Liver (tissue), 9 donors: ENCODE data around the gene NAA16. TPM values are rescaled to one million over a fixed set of nuclear protein-coding genes. Genes with fewer than 3 reads are reported as not detected.

Experiments
- DNase-seq: peaks from one replicate; pipeline ENCODE4 v3.0.0-alpha.2; 2017; ENCODE audit warnings: low spot score
- H3K27ac ChIP-seq, 2 donors: one replicate each; pipeline ENCODE4 v1.7.0; 2013; ENCODE audit warnings: inconsistent platforms in 2 of 2, low read length in 2 of 2, control low read depth in 1 of 2, low read depth in 1 of 2, mild to moderate bottlenecking in 1 of 2
- H3K27me3 ChIP-seq, 4 donors: one replicate each; pipeline versions ENCODE4 v1.6.1 to v1.7.0; 2013; ENCODE audit warnings: low read length in 3 of 4, inconsistent platforms in 1 of 4, mild to moderate bottlenecking in 1 of 4, moderate library complexity in 1 of 4; ENCODE audit not compliant: control insufficient read depth in 4 of 4, insufficient read depth in 4 of 4
- H3K36me3 ChIP-seq, 4 donors: one replicate each; pipeline versions ENCODE4 v1.6.1 to v1.7.0; 2013; ENCODE audit warnings: low read length in 3 of 4, mild to moderate bottlenecking in 3 of 4, low read depth in 1 of 4, moderate library complexity in 1 of 4; ENCODE audit not compliant: control insufficient read depth in 4 of 4, insufficient read depth in 3 of 4
- H3K4me1 ChIP-seq, 4 donors: one replicate each; pipeline versions ENCODE4 v1.6.1 to v1.7.0; 2013; ENCODE audit warnings: low read length in 3 of 4, mild to moderate bottlenecking in 3 of 4, moderate library complexity in 1 of 4; ENCODE audit not compliant: control insufficient read depth in 4 of 4, insufficient read depth in 4 of 4
- H3K4me3 ChIP-seq, 3 donors: one replicate each; pipeline versions ENCODE4 v1.6.1 to v1.7.0; 2013; ENCODE audit warnings: low read length in 3 of 3, control low read depth in 1 of 3, low read depth in 1 of 3, mild to moderate bottlenecking in 1 of 3
- H3K9ac ChIP-seq, 2 donors: one replicate each; pipeline ENCODE4 v1.7.0; 2013; ENCODE audit warnings: low read length in 2 of 2, mild to moderate bottlenecking in 2 of 2, moderate library complexity in 2 of 2, control low read depth in 1 of 2, low read depth in 1 of 2
- H3K9me3 ChIP-seq, 4 donors: one replicate each; pipeline versions ENCODE4 v1.6.1 to v1.7.0; 2013; ENCODE audit warnings: low read length in 3 of 4; ENCODE audit not compliant: control insufficient read depth in 4 of 4
- EGR1 ChIP-seq, 2 donors: IDR thresholded peaks; 2 replicates each; pipeline ENCODE4 v1.6.1; 2016 to 2018; ENCODE audit warnings: antibody characterized with exemption in 2 of 2, low read depth in 2 of 2
- FOXA1 ChIP-seq: IDR thresholded peaks from 2 replicates; pipeline ENCODE4 v1.6.1; 2016; ENCODE audit warnings: antibody characterized with exemption
- FOXA2 ChIP-seq: IDR thresholded peaks from 2 replicates; pipeline ENCODE4 v1.6.1; 2016; ENCODE audit warnings: antibody characterized with exemption
- GABPA ChIP-seq, 2 donors: IDR thresholded peaks in 1 of 2; conservative IDR thresholded peaks in 1 of 2; 2 replicates each; pipeline ENCODE4 v1.6.1; 2016; ENCODE audit warnings: antibody characterized with exemption in 2 of 2, mild to moderate bottlenecking in 1 of 2, moderate library complexity in 1 of 2
- HNF4G ChIP-seq: IDR thresholded peaks from 2 replicates; pipeline ENCODE4 v1.6.1; 2016; ENCODE audit warnings: antibody characterized with exemption
- MAX ChIP-seq: IDR thresholded peaks from 2 replicates; pipeline ENCODE4 v1.6.1; 2016; ENCODE audit warnings: antibody characterized with exemption
- RAD21 ChIP-seq, 2 donors: IDR thresholded peaks; 2 replicates each; pipeline ENCODE4 v1.6.1; 2016; ENCODE audit warnings: antibody characterized with exemption in 2 of 2, mild to moderate bottlenecking in 2 of 2
- REST ChIP-seq: IDR thresholded peaks from 2 replicates; pipeline ENCODE4 v1.6.1; 2016; ENCODE audit warnings: antibody characterized with exemption, mild to moderate bottlenecking
- RXRA ChIP-seq, 2 donors: IDR thresholded peaks; 2 replicates each; pipeline ENCODE4 v1.6.1; 2017 to 2018; ENCODE audit warnings: antibody characterized with exemption in 2 of 2, mild to moderate bottlenecking in 1 of 2
- SP1 ChIP-seq: IDR thresholded peaks from 2 replicates; pipeline ENCODE4 v1.6.1; 2018; ENCODE audit warnings: antibody characterized with exemption, mild to moderate bottlenecking
- TAF1 ChIP-seq: conservative IDR thresholded peaks from 2 replicates; pipeline ENCODE4 v1.6.1; 2016; ENCODE audit warnings: antibody characterized with exemption, mild to moderate bottlenecking
- ZBTB33 ChIP-seq: IDR thresholded peaks from 2 replicates; pipeline ENCODE4 v1.6.1; 2016; ENCODE audit warnings: antibody characterized with exemption
- WGBS: extraction: QIAGEN DNeasy Blood & Tissue Kit; methylation state at CpG from one replicate; pipeline ENCODE4 v1.1.7; 2013; 5-methylcytosine and 5-hydroxymethylcytosine counted together
- polyA plus RNA-seq, 2 donors: library from polyadenylated mRNA; stranded (reverse) in 1 of 2; unstranded in 1 of 2; fragments of 200-250 nt in 1 of 2; fragments of >200 nt in 1 of 2; fragmentation: Nextera tagmentation in 1 of 2; extraction: Ambion mirVana in 1 of 2; gene quantifications; one replicate each; pipeline versions ENCODE4 v1.2.1 to v1.2.3, GENCODE V29; 2013 to 2015
- total RNA-seq, 2 donors: library from RNA; depleted of rRNA; stranded (reverse); fragments of >200 nt; gene quantifications; one replicate each; pipeline ENCODE4 v1.2.3, GENCODE V29; 2014
- TF ChIP-seq, protein P1 (sequence below): fragments of 150-350 bp; IDR thresholded peaks from 2 replicates; pipeline ENCODE4 v1.5.1; 2017; ENCODE audit warnings: improper control_type of control experiment, low read depth, low read length; ENCODE audit not compliant: missing input control
- donor health status: healthy.
- donor health status: healthy.
- donor health status: healthy.
- donor health status: healthy.
- donor health status: healthy.

The NAA16 gene
- total and polyA plus RNA-seq, 4 donors = 2.6 to 11.5 (median 9.2) TPM

DNA sequence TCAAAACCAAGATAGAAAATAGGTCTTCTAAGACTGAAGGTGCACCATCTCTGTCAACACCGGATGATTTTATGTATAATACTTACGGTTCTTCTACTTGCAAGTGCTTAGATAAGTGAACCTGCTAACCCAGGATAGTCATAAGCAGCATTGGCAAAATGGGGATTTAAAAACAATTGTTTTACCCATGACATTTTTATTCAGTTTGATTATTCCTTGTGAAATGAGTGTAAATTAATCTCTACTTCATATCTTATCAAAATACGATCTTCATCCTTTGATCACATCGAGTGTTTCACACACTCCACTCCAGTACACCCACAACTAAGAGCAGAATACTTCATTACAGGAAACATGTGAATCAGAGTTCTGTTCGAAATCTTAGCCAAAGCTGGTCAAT is 24.7 kb upstream of the NAA16 start (continued):
- TF ChIP-seq, protein P1, sequence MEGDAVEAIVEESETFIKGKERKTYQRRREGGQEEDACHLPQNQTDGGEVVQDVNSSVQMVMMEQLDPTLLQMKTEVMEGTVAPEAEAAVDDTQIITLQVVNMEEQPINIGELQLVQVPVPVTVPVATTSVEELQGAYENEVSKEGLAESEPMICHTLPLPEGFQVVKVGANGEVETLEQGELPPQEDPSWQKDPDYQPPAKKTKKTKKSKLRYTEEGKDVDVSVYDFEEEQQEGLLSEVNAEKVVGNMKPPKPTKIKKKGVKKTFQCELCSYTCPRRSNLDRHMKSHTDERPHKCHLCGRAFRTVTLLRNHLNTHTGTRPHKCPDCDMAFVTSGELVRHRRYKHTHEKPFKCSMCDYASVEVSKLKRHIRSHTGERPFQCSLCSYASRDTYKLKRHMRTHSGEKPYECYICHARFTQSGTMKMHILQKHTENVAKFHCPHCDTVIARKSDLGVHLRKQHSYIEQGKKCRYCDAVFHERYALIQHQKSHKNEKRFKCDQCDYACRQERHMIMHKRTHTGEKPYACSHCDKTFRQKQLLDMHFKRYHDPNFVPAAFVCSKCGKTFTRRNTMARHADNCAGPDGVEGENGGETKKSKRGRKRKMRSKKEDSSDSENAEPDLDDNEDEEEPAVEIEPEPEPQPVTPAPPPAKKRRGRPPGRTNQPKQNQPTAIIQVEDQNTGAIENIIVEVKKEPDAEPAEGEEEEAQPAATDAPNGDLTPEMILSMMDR = no peak
- TF ChIP-seq HNF4G (no peak), REST (no peak), FOXA1 (no peak)

DNA sequence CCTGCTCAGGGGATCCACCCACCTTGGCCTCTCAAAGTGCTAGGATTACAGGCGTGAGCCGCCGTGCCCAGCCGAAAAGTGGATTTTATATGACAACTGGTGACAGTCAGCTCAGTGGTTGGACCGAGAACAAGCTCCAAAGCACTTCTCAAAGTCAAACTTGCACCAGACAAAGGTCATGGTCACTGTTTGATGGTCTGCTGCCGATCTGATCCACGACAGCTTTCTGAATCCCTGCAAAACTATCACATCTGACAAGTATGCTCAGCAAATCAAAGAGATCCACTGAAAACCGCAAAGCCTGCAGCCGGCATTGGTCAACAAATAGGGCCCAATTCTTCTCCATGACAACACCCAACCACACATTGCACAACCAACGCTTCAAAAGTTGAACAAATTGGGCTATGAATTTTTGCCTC is 21.6 kb upstream of the NAA16 start:
- no peak overlapping the region for H3K4me3 ChIP-seq
- DNase-seq = no peak
- no peaks in the 10 kb centered on the region for H3K9me3 ChIP-seq
- H3K27me3 ChIP-seq = no peaks in the 10 kb centered on the region
- TF ChIP-seq, protein P1 = no peak
- no peak for TF ChIP-seq HNF4G
- no peak overlapping the region for H3K9ac ChIP-seq
- H3K36me3 ChIP-seq = no peaks in the 10 kb centered on the region
- WGBS = 85% methylated on average over 10 of the region's 10 CpGs
- H3K27ac ChIP-seq = no peak overlapping the region
- H3K4me1 ChIP-seq = no peaks in the 10 kb centered on the region

DNA sequence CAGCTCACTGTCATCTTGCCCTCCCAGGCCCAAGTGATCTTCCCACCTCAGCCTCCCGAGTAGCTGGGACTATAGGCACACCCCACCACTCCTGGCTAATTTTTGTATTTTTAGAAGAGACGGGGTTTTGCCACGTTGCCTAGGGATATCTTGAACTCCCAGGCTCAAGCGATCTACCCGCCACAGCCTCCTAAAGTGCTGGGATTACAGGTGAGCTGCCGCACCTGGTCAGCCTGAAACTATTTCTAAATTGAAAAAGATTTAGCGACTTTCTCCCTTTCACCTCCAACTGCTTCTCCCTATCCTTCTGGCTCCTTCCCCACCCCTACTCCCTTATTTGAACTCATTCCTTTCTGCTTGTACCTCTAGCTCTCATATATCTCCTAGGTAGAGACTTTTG is 19.8 kb upstream of the NAA16 start:
- H3K27ac ChIP-seq = no peak overlapping the region
- DNase-seq = no peak
- no peaks in the 10 kb centered on the region for H3K9me3 ChIP-seq
- H3K36me3 ChIP-seq = no peaks in the 10 kb centered on the region
- 95% methylated on average over 7 of the region's 7 CpGs for WGBS
- no peak overlapping the region for H3K9ac ChIP-seq
- no peaks in the 10 kb centered on the region for H3K27me3 ChIP-seq
- TF ChIP-seq SP1 (no peak), FOXA2 (no peak), MAX (no peak), ZBTB33 (no peak), EGR1 (IDR thresholded peaks at IDR 0.05; ENCODE audit: low read depth in 2 of 2) (no peak), RAD21 (IDR thresholded peaks at IDR 0.05) (no peak), TAF1 (no peak), RXRA (IDR thresholded peaks at IDR 0.05) (no peak), GABPA (IDR thresholded peaks at IDR 0.05 in 1 of 2, conservative IDR thresholded peaks at IDR 0.05 in 1 of 2) (no peak)
- TF ChIP-seq, protein P1 = no peak
- no peaks in the 10 kb centered on the region for H3K4me1 ChIP-seq
- H3K4me3 ChIP-seq = no peak overlapping the region
